Inferior parietal cortex (tissue), 1 donor: Measurements from ENCODE around the gene DMD.
"Not testable (repeated sequence)": the region's sequence is repeated elsewhere in the genome, so short reads cannot be mapped to it uniquely, and the experiment has no call there.

Experiments
- DNase-seq: peaks from one replicate; pipeline ENCODE4 v3.0.0-alpha.2; 2016; ENCODE audit errors: extremely low spot score

DMD gene

GRCh38 chrX:31540313-31540712 is 1671.0 kb downstream of the DMD start:
- DNase-seq: no peak

GRCh38 chrX:31527455-31528126 is 1683.8 kb downstream of the DMD start:
- DNase-seq: no peak

- DNase-seq: no peak
Observed at GRCh38 chrX:31523884-31524536, 1687.3 kb downstream of the DMD start.

DNA sequence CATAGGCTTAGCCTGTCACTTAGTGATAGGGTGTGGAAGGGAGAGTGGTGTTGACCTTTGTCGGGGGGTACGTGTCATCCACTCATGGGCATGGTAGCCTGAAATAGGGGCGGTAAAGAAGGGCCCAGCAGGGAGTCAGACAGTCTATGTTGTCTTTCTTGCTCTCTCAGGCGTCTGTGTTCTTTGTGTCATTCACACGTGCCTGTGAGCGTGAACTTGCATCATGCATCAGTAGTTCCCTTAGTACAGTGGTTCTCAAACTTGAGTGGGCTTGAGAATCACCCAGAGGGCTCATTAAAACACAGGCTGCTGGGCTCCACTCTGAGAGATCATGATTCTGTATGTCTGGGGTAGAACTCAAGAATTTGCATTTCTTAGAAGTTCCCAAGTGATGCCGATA is 1688.6 kb downstream of the DMD start:
- DNase-seq: no peak

- DNase-seq: no peak
Observed at GRCh38 chrX:31521941-31522340, 1689.4 kb downstream of the DMD start.

GRCh38 chrX:31516527-31516926 is 1694.8 kb downstream of the DMD start:
- no peak for DNase-seq

DNA sequence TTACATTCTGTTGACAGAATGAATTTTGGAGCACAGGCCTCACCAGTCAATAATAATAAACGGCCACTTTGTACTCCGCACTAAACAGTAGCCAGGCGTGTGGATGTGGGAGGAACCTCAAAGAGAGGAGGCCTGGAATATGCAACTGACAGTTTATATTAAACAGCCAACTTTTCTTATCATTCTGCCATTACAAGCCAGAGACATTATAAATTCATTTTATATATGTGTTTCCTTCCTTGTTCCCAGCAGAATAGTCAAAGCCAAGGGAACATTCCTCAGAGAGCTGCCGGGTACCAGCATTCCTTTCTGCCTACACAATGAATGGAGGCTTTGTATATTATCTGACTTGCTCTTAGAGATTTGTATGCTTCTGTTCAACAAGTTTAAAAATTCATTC is 1703.0 kb downstream of the DMD start:
- no peak for DNase-seq

DNA sequence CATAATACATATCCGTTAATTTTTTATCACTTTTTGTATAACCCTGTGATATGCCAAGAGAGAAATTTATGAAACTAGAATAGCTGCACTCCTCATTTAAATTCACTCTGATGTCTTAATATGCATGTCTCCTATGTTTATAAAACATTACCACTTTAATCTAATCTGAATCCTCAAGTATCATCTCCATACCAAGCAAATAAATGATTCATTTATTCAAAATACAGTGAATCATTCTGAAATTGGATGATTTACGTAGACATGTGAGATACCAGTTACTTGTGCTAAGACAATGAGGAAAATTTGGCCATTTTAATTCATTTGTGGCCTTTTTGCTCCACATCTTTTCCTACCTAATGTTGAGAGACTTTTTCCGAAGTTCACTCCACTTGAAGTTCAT is 1704.4 kb downstream of the DMD start:
- no peak for DNase-seq

GRCh38 chrX:31506360-31506759 is 1705.0 kb downstream of the DMD start:
- no peak for DNase-seq

DNA sequence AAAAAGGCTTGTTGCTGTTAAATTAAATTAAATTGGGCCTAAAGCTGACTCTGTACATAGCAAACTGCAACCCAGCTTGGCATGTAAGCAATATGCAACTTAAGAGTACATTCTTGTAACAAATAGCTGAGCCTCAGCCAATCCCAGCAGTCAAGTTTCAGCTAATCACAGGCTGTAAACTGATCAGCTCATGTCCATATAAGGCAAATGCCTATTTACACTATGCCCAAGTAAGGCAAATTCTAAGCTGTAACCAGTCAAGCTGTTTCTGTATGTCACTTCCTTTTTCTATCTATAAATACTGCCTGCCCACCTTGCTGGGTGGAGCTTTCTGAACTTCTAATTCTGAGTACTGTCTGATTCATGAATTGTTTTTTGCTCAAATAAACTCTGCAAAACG is 1710.4 kb downstream of the DMD start:
- DNase-seq: no peak

DNA sequence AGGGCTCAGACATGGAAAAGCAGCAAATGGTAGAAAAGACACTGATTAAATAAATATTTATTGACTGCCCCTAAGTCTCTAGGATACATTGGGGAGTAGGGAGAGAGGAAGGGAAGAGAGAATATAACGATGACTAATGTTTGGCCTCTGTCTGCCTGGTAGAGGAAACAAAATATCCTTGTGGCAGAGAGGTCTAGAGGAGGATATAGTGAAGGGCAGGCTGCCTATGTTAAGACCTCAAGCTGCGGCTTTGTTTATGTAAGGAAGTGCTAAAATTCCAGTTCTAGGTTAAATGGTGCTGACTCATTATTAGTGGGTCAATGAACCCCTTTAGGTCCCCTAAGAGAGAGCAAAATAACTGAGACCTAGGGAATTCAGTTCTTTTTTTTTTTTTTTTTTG is 1712.2 kb downstream of the DMD start:
- no peak for DNase-seq

- DNase-seq: no peak
Observed at GRCh38 chrX:31497086-31497485, 1714.3 kb downstream of the DMD start.

DNA sequence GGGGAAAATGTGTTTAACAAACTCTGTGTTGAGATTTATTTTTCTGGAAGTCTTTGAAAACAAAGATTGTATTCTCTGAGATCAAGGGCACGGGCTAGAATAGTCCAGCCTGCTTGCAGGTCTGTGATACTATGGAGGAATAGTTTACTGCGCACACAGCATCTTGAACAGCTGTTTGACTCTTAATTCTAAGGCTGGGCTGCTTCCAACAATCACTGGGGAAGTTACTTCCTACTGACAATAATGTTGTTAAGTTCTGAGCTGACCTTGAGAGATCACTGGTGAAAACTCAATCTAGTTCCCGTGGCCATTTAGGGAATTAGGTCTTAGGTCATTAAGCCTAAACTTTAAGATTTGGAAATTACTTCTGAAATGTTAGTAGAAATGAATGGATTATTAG is 1723.4 kb downstream of the DMD start:
- DNase-seq: no peak

DNA sequence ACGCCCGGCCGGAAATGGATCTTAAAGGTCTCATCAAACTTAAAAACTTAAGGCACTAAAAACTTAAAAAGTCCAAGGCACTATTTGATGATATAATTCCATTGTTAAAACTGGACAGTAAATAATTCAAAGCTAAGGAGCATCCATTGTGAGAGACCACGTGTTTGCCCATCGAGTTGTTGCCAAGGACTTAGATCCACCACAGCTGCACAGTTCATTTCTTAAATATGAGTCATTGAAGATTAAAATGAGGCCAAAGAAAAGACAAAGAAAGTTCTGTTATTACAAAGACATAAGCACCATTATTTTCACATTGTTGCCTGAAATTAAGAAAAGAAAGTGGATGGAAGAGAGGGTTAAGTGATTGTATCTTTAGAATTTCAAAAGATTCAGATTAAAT is 1728.0 kb downstream of the DMD start:
- no peak for DNase-seq

GRCh38 chrX:31480696-31481095 is 1730.7 kb downstream of the DMD start:
- no peak for DNase-seq

- no peak for DNase-seq
Observed at GRCh38 chrX:31471229-31471628, 1740.1 kb downstream of the DMD start.

DNA sequence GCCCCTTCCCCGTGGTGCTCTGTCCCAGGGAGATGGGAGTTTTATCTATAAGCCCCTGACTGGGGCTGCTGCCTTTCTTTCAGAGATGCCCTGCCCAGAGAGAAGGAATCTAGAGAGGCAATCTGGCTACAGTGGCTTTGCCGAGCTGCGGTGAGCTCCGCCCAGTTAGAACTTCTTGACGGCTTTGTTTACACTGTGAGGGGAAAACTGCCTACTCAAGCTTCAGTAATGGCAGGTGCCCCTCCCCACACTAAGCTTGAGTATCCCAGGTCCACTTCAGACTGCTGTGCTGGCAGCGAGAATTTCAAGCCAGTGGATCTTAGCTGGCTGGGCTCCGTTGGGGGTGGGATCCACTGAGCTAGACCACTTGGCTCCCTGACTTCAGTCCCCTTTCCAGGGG is 1740.6 kb downstream of the DMD start:
- DNase-seq: not testable (repeated sequence)

- no peak for DNase-seq
Observed at GRCh38 chrX:31464306-31464915, 1746.9 kb downstream of the DMD start.

DNA sequence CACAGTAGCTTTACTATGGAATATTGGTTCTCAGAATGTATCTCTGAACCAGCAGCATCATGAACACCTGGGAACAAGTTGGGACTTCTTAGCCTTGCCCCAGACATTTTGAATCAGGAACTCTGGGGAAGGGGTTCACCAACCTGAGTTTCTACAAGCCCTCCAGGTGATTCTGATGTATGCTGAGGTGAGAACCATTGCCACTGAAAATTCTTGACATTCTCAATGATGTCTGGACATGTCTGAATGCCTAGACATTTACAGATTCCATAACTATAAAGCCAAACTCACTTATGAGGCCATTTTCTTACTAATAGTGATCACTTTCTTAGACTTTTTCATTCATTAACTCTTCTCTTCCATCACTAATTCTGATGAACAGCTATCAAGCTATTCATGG is 1750.1 kb downstream of the DMD start:
- DNase-seq: no peak

- no peak for DNase-seq
Observed at GRCh38 chrX:31459361-31459760, 1752.0 kb downstream of the DMD start.

DNA sequence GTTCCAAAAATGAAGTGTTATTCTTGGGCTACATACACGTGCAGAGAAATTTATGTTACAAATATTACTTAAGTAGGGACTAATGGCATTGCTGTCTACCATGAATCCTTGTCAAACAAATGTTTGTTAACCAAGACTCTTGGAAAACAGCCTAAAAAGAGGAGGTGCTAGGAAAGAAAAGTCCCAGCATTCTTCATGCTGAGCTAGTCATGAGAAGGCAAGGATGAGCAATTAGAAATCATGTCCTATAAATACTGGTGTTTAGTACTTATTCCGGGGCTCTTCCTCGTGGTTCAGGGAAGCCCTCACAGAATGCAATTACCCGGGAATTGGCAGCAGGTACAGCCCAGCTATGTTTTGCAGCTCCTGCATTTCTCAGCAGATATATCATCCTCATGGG is 1761.4 kb downstream of the DMD start:
- DNase-seq: no peak

DNA sequence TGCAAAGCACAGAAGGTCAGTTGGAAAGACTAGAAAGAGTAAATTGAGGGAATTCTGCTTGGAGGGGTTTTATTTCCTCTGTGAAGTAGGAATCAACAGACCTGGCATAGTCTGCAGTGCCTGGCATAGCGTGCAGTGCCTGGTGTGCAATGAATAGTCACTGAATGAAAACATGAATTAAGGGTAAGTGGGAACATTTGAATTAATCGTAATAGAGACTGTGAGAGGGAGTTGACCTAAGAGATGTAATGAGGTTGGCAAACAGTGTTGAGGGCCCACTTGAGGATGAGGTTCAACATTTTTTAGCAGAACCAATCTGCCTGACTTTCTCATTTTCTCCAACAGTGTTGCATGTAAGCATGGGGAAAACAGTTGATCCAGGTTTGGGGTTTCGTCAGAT is 1762.3 kb downstream of the DMD start:
- no peak for DNase-seq

GRCh38 chrX:31445542-31445941 is 1765.8 kb downstream of the DMD start:
- no peak for DNase-seq
